HUES64 (cell line): ENCODE data around the gene MALAT1.
A peak's percentile ranks its signal among the peaks of the same experiment; 100 is the strongest.

Source experiments
- H3K27ac ChIP-seq: 2 replicates; pipeline ENCODE4 v1.7.0; 2013; ENCODE audit warnings: low read depth, low read length, inconsistent platforms
- H3K27me3 ChIP-seq: 2 replicates; pipeline ENCODE4 v1.6.1; 2013; ENCODE audit warnings: mild to moderate bottlenecking, low read length; ENCODE audit not compliant: insufficient read depth
- H3K36me3 ChIP-seq: 2 replicates; pipeline ENCODE4 v1.6.1; 2013; ENCODE audit warnings: mild to moderate bottlenecking, low read length; ENCODE audit not compliant: insufficient read depth
- H3K4me1 ChIP-seq: 2 replicates; pipeline ENCODE4 v1.6.1; 2013; ENCODE audit warnings: mild to moderate bottlenecking, low read length, moderate library complexity; ENCODE audit not compliant: insufficient read depth
- H3K4me3 ChIP-seq: 2 replicates; pipeline ENCODE4 v1.5.1; 2013; ENCODE audit warnings: mild to moderate bottlenecking, low read length, moderate library complexity
- H3K9ac ChIP-seq: 2 replicates; pipeline ENCODE4 v1.6.1; 2013; ENCODE audit warnings: mild to moderate bottlenecking, low read depth, low read length
- H3K9me3 ChIP-seq: 2 replicates; pipeline ENCODE4 v1.6.1; 2013; ENCODE audit warnings: low read depth, low read length; ENCODE audit not compliant: insufficient read depth
- WGBS: fragments of 150-250, 120-280 bp; methylation state at CpG from one replicate; pipeline ENCODE4 v1.1.7; 2013; ENCODE audit warnings: missing lambda C conversion rate; 5-methylcytosine and 5-hydroxymethylcytosine counted together

Gene MALAT1

DNA sequence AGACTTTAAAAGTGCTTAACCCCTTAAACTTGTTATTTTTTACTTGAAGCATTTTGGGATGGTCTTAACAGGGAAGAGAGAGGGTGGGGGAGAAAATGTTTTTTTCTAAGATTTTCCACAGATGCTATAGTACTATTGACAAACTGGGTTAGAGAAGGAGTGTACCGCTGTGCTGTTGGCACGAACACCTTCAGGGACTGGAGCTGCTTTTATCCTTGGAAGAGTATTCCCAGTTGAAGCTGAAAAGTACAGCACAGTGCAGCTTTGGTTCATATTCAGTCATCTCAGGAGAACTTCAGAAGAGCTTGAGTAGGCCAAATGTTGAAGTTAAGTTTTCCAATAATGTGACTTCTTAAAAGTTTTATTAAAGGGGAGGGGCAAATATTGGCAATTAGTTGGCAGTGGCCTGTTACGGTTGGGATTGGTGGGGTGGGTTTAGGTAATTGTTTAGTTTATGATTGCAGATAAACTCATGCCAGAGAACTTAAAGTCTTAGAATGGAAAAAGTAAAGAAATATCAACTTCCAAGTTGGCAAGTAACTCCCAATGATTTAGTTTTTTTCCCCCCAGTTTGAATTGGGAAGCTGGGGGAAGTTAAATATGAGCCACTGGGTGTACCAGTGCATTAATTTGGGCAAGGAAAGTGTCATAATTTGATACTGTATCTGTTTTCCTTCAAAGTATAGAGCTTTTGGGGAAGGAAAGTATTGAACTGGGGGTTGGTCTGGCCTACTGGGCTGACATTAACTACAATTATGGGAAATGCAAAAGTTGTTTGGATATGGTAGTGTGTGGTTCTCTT is 2.8 kb downstream of the MALAT1 start:
- peak overlapping the region; percentile 100 for H3K9ac ChIP-seq
- no peaks in the 10 kb centered on the region for H3K9me3 ChIP-seq
- H3K4me1 ChIP-seq, result peaks cover 22% of the 10 kb centered on the region
- 2% methylated on average over 3 of the region's 3 CpGs for WGBS
- H3K27ac ChIP-seq, result no peak overlapping the region; the same call in 1 of the 2 replicates
- H3K36me3 ChIP-seq, result peaks cover 69% of the 10 kb centered on the region
- H3K4me3 ChIP-seq, result peak overlapping the region; percentile 96
- no peaks in the 10 kb centered on the region for H3K27me3 ChIP-seq

DNA sequence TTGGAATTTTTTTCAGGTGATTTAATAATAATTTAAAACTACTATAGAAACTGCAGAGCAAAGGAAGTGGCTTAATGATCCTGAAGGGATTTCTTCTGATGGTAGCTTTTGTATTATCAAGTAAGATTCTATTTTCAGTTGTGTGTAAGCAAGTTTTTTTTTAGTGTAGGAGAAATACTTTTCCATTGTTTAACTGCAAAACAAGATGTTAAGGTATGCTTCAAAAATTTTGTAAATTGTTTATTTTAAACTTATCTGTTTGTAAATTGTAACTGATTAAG is 3.4 kb downstream of the MALAT1 start:
- H3K27ac ChIP-seq, result no peak overlapping the region
- H3K36me3 ChIP-seq, result peaks cover 69% of the 10 kb centered on the region
- no peaks in the 10 kb centered on the region for H3K27me3 ChIP-seq
- peaks cover 18% of the 10 kb centered on the region; the same call in 1 of the 2 replicates for H3K4me1 ChIP-seq
- peak overlapping the region; percentile 100 for H3K9ac ChIP-seq
- H3K4me3 ChIP-seq, result peak overlapping the region; percentile 96
- H3K9me3 ChIP-seq, result no peaks in the 10 kb centered on the region

DNA sequence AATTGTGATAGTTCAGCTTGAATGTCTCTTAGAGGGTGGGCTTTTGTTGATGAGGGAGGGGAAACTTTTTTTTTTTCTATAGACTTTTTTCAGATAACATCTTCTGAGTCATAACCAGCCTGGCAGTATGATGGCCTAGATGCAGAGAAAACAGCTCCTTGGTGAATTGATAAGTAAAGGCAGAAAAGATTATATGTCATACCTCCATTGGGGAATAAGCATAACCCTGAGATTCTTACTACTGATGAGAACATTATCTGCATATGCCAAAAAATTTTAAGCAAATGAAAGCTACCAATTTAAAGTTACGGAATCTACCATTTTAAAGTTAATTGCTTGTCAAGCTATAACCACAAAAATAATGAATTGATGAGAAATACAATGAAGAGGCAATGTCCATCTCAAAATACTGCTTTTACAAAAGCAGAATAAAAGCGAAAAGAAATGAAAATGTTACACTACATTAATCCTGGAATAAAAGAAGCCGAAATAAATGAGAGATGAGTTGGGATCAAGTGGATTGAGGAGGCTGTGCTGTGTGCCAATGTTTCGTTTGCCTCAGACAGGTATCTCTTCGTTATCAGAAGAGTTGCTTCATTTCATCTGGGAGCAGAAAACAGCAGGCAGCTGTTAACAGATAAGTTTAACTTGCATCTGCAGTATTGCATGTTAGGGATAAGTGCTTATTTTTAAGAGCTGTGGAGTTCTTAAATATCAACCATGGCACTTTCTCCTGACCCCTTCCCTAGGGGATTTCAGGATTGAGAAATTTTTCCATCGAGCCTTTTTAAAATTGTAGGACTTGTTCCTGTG is 3.9 kb downstream of the MALAT1 start:
- H3K9me3 ChIP-seq, result no peaks in the 10 kb centered on the region
- no peaks in the 10 kb centered on the region for H3K27me3 ChIP-seq
- H3K36me3 ChIP-seq, result peaks cover 69% of the 10 kb centered on the region
- H3K4me1 ChIP-seq, result peaks cover 20% of the 10 kb centered on the region; the same call in 1 of the 2 replicates
- H3K27ac ChIP-seq, result no peak overlapping the region
- 13% methylated on average over 3 of the region's 6 CpGs for WGBS
- H3K9ac ChIP-seq, result peak overlapping the region; percentile 100
- peak overlapping the region; percentile 96 for H3K4me3 ChIP-seq

DNA sequence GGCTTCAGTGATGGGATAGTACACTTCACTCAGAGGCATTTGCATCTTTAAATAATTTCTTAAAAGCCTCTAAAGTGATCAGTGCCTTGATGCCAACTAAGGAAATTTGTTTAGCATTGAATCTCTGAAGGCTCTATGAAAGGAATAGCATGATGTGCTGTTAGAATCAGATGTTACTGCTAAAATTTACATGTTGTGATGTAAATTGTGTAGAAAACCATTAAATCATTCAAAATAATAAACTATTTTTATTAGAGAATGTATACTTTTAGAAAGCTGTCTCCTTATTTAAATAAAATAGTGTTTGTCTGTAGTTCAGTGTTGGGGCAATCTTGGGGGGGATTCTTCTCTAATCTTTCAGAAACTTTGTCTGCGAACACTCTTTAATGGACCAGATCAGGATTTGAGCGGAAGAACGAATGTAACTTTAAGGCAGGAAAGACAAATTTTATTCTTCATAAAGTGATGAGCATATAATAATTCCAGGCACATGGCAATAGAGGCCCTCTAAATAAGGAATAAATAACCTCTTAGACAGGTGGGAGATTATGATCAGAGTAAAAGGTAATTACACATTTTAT is 4.6 kb downstream of the MALAT1 start:
- H3K4me1 ChIP-seq, result peaks cover 20% of the 10 kb centered on the region; the same call in 1 of the 2 replicates
- H3K9me3 ChIP-seq, result no peaks in the 10 kb centered on the region
- peaks cover 69% of the 10 kb centered on the region for H3K36me3 ChIP-seq
- H3K9ac ChIP-seq, result peak overlapping the region; percentile 100
- H3K27me3 ChIP-seq, result no peaks in the 10 kb centered on the region
- H3K4me3 ChIP-seq, result peak overlapping the region; percentile 96
- WGBS, result 50% methylated on average over 3 of the region's 3 CpGs
- H3K27ac ChIP-seq, result no peak overlapping the region

DNA sequence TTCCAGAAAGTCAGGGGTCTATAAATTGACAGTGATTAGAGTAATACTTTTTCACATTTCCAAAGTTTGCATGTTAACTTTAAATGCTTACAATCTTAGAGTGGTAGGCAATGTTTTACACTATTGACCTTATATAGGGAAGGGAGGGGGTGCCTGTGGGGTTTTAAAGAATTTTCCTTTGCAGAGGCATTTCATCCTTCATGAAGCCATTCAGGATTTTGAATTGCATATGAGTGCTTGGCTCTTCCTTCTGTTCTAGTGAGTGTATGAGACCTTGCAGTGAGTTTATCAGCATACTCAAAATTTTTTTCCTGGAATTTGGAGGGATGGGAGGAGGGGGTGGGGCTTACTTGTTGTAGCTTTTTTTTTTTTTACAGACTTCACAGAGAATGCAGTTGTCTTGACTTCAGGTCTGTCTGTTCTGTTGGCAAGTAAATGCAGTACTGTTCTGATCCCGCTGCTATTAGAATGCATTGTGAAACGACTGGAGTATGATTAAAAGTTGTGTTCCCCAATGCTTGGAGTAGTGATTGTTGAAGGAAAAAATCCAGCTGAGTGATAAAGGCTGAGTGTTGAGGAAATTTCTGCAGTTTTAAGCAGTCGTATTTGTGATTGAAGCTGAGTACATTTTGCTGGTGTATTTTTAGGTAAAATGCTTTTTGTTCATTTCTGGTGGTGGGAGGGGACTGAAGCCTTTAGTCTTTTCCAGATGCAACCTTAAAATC is 5.3 kb downstream of the MALAT1 start:
- Histone ChIP-seq H3K27ac (peak overlapping the region; percentile 54; the same call in 1 of the 2 replicates), H3K27me3 (no peaks in the 10 kb centered on the region), H3K36me3 (peaks cover 69% of the 10 kb centered on the region), H3K4me1 (peaks cover 17% of the 10 kb centered on the region; the same call in 1 of the 2 replicates), H3K9me3 (no peaks in the 10 kb centered on the region), H3K4me3 (peak overlapping the region; percentile 96), H3K9ac (peak overlapping the region; percentile 100)
- WGBS, result 52% methylated on average over 3 of the region's 3 CpGs

DNA sequence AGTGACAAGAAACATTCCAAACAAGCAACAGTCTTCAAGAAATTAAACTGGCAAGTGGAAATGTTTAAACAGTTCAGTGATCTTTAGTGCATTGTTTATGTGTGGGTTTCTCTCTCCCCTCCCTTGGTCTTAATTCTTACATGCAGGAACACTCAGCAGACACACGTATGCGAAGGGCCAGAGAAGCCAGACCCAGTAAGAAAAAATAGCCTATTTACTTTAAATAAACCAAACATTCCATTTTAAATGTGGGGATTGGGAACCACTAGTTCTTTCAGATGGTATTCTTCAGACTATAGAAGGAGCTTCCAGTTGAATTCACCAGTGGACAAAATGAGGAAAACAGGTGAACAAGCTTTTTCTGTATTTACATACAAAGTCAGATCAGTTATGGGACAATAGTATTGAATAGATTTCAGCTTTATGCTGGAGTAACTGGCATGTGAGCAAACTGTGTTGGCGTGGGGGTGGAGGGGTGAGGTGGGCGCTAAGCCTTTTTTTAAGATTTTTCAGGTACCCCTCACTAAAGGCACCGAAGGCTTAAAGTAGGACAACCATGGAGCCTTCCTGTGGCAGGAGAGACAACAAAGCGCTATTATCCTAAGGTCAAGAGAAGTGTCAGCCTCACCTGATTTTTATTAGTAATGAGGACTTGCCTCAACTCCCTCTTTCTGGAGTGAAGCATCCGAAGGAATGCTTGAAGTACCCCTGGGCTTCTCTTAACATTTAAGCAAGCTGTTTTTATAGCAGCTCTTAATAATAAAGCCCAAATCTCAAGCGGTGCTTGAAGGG is 6.0 kb downstream of the MALAT1 start:
- H3K9ac ChIP-seq, result peak overlapping the region; percentile 100
- peak overlapping the region; percentile 96 for H3K4me3 ChIP-seq
- H3K9me3 ChIP-seq, result no peaks in the 10 kb centered on the region
- peaks cover 17% of the 10 kb centered on the region; the same call in 1 of the 2 replicates for H3K4me1 ChIP-seq
- no peaks in the 10 kb centered on the region for H3K27me3 ChIP-seq
- 85% methylated on average over 8 of the region's 8 CpGs for WGBS
- peak overlapping the region; percentile 54; the same call in 1 of the 2 replicates for H3K27ac ChIP-seq
- H3K36me3 ChIP-seq, result peaks cover 67% of the 10 kb centered on the region

DNA sequence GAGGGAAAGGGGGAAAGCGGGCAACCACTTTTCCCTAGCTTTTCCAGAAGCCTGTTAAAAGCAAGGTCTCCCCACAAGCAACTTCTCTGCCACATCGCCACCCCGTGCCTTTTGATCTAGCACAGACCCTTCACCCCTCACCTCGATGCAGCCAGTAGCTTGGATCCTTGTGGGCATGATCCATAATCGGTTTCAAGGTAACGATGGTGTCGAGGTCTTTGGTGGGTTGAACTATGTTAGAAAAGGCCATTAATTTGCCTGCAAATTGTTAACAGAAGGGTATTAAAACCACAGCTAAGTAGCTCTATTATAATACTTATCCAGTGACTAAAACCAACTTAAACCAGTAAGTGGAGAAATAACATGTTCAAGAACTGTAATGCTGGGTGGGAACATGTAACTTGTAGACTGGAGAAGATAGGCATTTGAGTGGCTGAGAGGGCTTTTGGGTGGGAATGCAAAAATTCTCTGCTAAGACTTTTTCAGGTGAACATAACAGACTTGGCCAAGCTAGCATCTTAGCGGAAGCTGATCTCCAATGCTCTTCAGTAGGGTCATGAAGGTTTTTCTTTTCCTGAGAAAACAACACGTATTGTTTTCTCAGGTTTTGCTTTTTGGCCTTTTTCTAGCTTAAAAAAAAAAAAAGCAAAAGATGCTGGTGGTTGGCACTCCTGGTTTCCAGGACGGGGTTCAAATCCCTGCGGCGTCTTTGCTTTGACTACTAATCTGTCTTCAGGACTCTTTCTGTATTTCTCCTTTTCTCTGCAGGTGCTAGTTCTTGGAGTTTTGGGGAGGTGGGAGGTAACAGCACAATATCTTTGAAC is 6.8 kb downstream of the MALAT1 start:
- H3K36me3 ChIP-seq, result peaks cover 59% of the 10 kb centered on the region
- 92% methylated on average over 11 of the region's 12 CpGs for WGBS
- H3K27me3 ChIP-seq, result no peaks in the 10 kb centered on the region
- peak overlapping the region; percentile 100 for H3K9ac ChIP-seq
- H3K4me3 ChIP-seq, result peak overlapping the region; percentile 96
- peaks cover 17% of the 10 kb centered on the region; the same call in 1 of the 2 replicates for H3K4me1 ChIP-seq
- H3K9me3 ChIP-seq, result no peaks in the 10 kb centered on the region
- H3K27ac ChIP-seq, result peak overlapping the region; percentile 54; the same call in 1 of the 2 replicates

DNA sequence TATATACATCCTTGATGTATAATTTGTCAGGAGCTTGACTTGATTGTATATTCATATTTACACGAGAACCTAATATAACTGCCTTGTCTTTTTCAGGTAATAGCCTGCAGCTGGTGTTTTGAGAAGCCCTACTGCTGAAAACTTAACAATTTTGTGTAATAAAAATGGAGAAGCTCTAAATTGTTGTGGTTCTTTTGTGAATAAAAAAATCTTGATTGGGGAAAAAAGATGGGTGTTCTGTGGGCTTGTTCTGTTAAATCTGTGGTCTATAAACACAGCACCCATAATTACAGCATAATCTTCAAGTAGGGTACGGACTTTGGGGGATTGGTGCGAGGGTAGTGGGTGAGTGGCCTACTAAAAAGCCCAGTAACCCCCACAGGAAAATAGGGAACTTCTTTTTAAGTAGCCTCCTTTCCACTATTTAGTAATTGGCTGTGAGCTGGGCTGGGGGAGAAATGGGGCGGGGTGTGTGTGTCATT is 7.5 kb downstream of the MALAT1 start:
- H3K27me3 ChIP-seq, result no peaks in the 10 kb centered on the region
- peaks cover 17% of the 10 kb centered on the region; the same call in 1 of the 2 replicates for H3K4me1 ChIP-seq
- H3K9ac ChIP-seq, result peak overlapping the region; percentile 100; the same call in 1 of the 2 replicates
- H3K36me3 ChIP-seq, result peaks cover 52% of the 10 kb centered on the region
- WGBS, result 83% methylated on average over 1 of the region's 4 CpGs
- H3K4me3 ChIP-seq, result peak overlapping the region; percentile 96
- H3K27ac ChIP-seq, result peak overlapping the region; percentile 54; the same call in 1 of the 2 replicates
- no peaks in the 10 kb centered on the region for H3K9me3 ChIP-seq

DNA sequence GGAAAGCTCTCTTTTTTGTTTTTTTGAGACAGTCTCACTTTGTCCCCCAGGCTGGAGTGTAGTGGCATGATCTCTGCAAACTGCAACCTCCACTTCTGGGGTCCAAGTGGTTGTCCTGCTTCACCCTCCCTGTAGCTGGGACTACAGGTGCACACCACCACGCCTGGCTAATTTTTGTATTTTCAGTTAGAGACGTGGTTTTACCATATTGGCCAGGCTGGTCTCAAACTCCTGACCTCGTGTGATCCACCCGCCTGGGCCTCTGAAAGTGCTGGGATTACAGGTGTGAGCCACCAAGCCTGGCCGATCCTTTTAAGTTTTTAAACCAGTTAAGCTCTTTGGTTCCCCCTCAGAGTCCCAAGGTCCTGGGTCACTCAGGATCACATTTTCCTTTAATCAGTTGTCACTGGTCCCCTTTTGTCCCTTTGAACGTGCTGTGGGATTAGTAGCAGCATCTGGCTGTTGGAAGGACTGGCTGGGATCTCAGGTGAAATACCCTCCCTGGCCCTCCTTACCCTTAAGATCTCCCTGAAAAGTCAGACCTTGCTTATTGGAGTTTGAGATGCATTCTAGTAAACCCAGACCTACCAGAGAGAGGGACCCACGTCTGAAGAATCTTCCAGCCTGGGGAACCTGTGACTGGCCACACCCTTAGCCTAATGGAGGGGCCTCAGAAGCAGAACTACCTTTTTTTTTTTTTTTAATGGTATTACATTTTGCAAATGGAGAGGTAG is 8.1 kb downstream of the MALAT1 start:
- WGBS, result 52% methylated on average over 7 of the region's 7 CpGs

More for the DNA sequence above, 8.1 kb downstream of the MALAT1 start:
- H3K4me1 ChIP-seq, result peaks cover 17% of the 10 kb centered on the region; the same call in 1 of the 2 replicates
- H3K27ac ChIP-seq, result peak overlapping the region; percentile 1; the same call in 1 of the 2 replicates
- peak overlapping the region; percentile 96 for H3K4me3 ChIP-seq
- no peaks in the 10 kb centered on the region for H3K27me3 ChIP-seq
- H3K36me3 ChIP-seq, result peaks cover 46% of the 10 kb centered on the region
- no peak overlapping the region for H3K9ac ChIP-seq
- H3K9me3 ChIP-seq, result no peaks in the 10 kb centered on the region
